ENCODE data around the gene ALB.

DNA sequence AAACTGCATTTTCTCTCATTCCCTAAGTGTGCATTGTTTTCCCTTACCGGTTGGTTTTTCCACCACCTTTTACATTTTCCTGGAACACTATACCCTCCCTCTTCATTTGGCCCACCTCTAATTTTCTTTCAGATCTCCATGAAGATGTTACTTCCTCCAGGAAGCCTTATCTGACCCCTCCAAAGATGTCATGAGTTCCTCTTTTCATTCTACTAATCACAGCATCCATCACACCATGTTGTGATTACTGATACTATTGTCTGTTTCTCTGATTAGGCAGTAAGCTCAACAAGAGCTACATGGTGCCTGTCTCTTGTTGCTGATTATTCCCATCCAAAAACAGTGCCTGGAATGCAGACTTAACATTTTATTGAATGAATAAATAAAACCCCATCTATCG lies 29.1 kb downstream of the ALB start:
- TF ChIP-seq, protein P1, sequence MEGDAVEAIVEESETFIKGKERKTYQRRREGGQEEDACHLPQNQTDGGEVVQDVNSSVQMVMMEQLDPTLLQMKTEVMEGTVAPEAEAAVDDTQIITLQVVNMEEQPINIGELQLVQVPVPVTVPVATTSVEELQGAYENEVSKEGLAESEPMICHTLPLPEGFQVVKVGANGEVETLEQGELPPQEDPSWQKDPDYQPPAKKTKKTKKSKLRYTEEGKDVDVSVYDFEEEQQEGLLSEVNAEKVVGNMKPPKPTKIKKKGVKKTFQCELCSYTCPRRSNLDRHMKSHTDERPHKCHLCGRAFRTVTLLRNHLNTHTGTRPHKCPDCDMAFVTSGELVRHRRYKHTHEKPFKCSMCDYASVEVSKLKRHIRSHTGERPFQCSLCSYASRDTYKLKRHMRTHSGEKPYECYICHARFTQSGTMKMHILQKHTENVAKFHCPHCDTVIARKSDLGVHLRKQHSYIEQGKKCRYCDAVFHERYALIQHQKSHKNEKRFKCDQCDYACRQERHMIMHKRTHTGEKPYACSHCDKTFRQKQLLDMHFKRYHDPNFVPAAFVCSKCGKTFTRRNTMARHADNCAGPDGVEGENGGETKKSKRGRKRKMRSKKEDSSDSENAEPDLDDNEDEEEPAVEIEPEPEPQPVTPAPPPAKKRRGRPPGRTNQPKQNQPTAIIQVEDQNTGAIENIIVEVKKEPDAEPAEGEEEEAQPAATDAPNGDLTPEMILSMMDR (IDR thresholded peaks at IDR 0.05; ENCODE audit: low read length) = no peak
- no peak for TF ChIP-seq EZH2 (IDR thresholded peaks at IDR 0.05; ENCODE audit: borderline replicate concordance, low read length)
